Inferior parietal cortex (tissue), 1 donor: Measurements from ENCODE around the gene COMT.
"Not testable (repeated sequence)": the region's sequence is repeated elsewhere in the genome, so short reads cannot be mapped to it uniquely, and the experiment has no call there.

Source experiments
- DNase-seq: peaks from one replicate; pipeline ENCODE4 v3.0.0-alpha.2; 2016; ENCODE audit errors: extremely low spot score

Gene COMT

GRCh38 chr22:19907902-19908301, 33.7 kb upstream of the COMT start:
- not testable (repeated sequence) for DNase-seq

DNA sequence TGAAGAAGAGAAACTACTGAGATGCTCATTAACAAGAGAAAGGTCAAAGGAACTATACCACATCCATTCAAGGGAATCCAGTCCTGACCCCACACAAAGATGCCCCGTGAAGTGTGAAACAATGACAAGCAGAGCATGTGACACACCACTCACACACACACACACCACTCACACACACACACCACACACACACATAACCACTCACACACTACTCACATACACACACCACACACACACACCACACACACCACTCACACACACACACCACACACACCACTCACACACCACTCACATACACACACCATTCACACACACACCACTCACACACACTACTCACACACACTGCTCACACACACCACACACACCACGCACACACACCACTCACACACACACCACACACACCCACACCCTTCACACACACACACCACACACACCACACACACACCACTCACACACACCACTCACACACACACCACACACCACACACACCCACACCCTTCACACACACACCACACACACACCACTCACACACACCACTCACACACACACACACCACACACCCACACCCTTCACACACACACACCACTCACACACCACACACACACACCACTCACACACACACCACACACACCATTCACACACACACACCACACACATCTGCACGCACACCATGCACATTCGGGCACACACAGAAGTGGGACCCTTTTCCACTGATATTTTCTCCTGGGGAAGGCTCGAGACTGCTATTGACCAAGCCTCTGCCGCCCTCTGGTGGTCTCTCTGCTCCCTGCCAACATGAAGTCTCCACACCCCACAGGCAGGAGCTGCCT, 32.0 kb upstream of the COMT start:
- peak; percentile 89 for DNase-seq

DNA sequence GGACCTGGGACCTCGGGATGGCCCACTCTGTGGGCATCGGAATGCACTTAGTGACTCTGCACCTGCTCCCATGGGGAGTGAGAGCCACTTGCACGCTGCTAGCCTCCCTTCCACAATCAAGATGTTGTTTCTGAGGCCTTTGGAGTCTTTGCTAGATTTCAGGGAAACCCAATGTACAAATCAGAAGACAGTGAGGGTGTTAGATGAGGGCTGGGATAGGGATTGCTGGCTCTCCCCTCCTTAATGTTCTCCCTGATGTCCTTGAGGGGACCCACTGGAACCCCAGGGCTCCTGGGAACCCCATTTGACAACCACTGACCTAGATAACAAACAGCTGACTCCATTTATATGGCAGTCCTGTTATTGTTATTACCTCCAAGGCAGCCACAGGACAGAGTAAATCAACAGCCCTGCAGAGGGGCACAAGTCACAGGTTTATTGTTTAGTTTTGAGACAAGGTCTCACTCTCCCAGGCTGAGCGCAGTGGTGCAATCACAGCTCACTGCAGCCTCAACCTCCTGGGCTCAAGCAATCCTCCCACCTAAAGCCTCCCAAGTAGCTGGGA, 31.3 kb upstream of the COMT start:
- DNase-seq: no peak

DNA sequence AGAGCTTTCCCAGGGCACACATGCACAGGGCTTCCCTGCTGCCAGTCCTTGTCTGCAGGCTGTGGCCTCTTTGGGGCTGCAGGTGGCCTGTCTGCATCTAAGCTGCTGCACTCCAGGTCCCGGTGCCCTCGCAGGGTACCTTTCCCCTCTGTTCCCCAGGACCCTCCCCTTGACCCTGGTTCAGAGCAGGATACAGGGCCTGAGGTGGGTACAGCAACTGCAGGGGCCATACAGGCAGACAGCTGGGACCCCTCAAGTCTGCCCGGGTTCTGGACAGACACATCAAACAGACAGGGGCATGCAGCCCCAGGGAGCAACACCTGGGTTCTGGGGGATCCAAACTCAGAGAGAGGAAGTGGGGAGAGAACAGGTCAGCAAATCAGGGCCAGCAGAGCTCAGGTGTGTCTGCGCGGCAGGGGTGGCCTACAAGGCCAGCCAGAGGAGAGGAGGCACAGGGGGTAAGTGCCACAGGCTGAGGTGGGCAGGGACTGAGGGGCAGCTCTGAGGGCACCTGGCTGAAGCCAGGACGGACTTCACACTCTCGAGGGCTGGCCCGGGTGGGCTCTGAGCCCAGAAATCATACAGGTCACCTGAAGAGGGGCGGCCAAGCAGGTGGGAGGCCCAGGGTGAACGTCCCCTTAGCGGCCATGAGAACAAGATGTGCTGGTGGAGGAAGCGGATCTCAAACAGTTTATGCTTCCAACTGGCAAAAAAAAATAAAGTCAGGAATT, 29.9 kb upstream of the COMT start:
- DNase-seq: no peak

- no peak for DNase-seq
These were observed 29.1 kb upstream of the COMT start for GRCh38 chr22:19912271-19912999.

DNA sequence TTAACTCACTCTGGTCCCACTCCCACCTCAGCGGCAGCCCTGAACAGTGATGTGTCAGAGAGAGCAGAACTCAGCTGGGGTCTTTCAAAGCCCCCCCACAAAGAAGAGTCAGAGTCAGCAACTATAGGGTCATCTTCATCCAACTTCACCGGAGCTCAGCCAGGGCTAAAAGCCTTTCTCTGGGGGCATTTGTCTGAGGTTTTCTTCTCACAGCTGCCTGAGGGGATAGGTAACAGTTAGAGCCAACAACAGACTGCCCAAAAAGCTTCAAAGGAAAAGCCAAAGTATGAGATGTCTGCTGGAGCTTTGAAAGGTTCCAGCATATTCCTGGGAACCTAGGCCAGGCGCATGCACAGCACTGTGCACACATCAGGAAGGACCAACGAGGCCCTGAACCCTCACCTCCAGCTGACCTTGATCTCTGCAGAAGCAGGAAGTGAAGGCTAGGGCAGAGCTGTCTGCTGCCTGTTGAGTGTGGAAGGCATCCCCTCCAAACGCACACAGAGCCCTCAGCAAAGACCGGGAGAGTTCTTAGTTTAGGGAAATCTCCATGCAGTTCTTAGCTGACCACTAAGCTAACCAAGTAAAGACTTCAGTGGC, 28.1 kb upstream of the COMT start:
- no peak for DNase-seq

DNA sequence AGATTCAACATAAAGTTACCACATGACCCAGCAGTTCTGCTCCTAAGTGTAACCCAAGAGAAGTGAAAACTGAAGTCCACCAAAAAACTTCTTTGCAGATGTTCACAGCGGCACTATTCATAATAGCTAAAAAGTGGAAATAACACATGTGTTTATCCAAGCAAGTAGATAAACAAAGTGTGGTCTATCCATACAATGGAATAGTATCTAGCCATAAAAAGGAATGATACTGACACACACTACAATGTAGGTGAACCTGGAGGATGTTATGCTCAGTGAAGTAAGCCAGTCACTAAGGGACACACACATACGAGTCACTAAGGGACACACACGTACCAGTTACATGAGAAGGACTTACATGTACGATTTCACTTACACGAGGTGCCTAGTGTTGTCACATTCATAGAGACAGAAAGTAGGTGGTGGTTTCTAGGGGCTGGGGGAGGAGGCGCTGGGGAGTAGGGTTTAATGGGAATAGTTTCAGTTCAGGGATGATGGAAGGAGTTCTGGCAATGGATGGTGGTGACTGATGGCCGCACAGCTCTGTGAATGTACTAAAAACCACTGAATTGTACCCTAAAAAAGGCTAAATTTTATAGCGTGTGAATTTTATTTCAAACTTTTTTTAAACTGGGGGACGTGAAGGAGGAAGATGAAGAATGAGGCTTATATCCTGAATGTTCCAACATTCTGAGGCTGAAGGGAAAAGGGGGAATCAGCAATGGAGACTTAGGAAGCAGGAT, 27.2 kb upstream of the COMT start:
- DNase-seq: no peak

DNA sequence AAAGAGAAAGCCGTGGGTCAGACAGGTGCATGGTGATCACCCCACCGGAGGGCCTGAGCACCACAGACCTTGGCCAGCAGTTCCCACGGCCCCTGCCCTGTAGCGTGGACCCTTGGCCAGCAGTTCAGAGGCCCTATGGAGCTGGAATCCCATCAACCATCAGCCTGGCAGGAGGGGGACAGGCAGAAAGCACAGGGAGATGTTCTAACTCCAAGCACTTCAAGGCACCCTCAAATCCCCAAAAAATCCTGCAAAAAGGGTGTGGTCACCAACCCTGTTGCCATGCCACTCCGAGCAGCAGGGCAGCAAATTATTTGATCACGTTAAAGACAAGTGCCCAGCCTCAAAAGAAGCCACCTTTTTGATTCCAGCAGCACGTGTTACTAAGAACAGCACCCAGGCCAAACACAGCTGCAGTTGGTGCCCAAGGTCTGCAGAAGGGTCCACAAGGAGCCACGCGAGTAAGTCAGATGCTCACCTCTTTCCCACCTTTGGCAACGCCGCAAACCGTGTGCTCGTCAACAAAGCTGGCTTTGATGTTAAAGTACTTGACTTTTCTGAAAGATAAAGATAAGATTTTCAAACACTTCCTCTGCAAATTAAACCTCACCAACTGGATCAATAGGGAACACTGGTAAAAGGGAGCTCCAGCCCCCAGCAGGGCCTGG, 26.2 kb upstream of the COMT start:
- DNase-seq: no peak

GRCh38 chr22:19916006-19916405, 25.6 kb upstream of the COMT start:
- no peak for DNase-seq

DNA sequence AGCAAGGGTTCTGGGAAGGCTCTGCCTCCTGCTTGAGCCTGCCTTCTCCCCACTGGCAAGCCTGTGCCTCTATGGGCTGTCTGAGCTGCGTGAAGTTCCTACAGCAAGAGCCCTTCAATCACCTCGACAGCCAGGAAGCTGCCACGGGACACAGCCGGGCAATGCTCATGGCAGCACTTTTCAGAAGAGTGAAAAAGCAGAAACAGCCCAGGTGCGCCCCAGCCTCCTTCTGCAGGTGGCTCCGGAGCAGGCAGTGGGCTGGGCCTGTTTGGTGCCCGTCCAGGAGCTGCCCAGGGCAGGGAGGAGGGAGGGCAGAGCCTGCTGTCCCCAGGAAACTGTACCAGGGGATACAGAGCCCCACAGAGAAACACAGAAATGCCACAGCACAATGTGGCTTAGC, 24.6 kb upstream of the COMT start:
- no peak for DNase-seq

DNA sequence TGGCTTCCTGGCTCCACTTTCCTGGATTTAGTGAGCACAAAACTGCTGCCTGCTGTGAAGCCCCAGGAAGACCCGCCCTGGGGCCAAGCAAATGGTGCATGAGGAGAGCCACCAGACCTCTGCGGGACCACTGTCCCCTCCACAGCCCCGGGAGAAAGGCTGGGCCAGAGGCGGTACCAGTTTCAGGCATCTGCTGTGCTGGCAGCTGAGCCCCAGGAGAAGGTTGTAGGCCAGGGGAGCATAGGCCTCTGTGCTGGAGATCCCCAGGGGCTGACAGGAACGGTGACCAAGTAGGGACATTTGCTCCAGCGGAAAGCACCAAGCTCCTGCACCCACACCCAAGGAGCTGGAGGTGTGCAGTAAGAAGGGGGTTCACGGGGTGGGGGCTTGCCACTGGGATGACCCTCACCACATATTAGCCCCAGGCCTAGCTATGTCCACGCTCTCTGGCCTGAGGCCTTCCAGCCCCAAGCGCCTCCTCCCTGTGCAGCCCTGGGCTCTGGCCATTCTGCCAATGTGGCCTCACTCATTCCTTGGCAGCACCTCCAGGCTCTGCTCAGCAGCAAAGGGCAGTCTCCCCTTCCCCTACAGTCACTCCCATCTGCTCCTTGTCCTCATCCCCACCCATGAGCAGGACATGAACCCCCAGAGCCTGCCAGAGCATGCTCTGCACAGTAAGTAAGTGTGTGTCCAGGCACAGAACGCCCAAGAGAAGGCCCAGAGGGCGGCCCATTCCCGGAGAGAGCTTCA, 24.0 kb upstream of the COMT start:
- no peak for DNase-seq

DNA sequence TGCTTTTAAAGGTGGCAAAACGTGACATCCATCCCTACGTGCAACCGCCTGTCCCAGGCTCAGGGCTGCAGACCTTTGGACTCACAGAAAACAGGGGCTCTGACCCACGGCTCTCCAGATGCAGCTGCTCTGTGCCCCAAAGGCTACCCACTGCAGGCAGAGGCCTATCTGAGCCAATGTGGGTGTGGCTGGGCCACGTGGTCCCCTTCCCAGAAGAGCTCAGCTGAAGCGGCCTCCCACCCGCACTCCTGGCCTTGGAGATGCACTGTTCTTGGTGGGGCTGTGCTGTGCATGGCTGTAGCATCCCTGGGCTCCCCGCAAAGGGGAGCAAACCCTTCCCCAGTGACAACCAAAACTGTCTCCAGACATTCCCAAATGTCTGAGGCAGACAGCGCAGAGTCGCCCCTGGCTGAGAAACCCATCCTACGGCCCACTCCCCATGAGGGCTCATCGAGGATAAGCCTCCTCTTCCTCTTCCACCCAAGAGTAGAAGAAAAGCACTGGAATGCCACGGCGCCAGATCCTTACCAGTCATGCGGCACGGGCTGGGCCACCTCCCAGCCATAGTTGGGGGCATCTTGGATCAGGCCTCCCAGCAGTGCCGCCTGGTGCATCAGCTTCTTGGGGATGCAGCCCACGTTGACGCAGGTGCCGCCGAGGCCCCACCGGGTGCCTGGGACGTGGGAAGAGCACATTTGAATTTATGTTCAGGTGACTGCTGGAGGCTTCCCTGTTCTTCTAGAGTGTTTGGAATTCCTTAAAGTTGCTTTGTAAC, 23.1 kb upstream of the COMT start:
- no peak for DNase-seq

DNA sequence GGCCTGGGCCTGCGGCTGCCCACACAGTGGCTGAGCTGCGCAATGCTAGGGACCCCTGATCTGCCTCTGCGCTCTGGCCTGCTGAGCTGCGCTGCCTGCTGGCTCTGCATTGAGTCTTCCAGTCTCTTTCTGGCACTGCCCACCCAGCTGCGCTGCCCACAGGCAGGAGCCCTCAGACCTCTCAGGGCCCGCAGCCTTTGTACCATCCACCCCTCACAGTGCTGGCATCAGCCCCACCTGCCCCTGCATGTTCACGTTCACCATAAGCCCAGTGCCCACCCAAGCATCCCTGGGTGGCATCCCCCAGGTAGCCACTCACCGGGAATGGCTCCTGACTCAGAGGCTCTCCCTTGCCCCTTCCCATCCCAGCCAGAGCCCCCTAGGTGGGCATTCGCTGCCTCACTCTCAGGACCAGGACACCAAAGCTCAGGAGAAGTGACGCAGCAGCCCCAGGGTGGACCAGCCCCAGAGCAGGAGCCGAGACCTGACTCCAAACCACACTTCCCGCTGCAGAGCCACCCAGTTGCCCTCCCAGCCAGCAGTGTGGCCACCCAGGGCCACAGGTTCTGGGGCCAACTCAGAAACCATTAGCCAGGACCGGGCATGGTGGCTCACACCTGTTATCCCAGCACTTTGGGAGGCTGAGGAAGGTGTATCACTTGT, 21.7 kb upstream of the COMT start:
- DNase-seq: no peak

GRCh38 chr22:19921544-19922081, 20.0 kb upstream of the COMT start:
- DNase-seq: no peak

- DNase-seq: no peak
These were observed 17.6 kb upstream of the COMT start for GRCh38 chr22:19923914-19924513.

DNA sequence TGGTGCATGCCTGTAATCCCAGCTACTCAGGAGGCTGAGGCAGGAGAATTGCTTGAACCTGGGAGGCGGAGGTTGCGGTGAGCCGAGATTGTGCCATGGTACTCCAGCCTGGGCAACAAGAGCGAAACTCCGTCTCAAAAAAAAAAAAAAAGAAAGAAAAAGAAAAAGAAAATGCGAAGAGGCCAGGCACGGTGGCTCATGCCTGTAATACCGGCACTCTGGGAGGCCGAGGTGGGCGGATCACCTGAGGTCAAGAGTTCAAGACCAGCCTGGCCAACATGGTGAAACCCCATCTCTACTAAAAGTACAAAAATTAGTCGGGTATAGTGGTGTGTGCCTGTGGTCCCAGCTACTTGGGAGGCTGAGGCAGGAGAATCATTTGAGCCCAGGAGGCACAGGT, 15.5 kb upstream of the COMT start:
- not testable (repeated sequence) for DNase-seq

- DNase-seq: no peak
These were observed 13.9 kb upstream of the COMT start for GRCh38 chr22:19927696-19928095.

DNA sequence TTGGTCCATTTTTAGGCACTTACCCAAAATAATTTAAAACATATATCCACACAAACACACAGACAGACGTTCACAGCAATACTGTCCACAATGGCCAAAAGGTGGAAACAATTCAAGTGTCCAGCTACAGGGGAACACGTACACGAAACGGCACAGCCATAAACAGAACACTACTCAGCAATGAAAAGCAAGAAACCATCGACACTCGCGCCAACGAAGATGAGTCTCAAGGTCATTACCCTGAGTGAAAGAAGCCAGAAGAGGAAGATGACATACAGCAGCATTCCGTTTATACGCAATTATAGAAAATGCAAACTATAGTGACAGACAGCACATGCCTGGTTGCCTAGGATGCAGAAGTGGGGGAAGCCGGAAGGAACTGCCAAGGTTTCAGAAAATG, 13.4 kb upstream of the COMT start:
- DNase-seq: no peak
